ENCODE results near the gene KCTD8. TPM values are rescaled to one million over a fixed set of nuclear protein-coding genes. Genes with fewer than 3 reads are reported as not detected.
A peak's percentile ranks its signal among the peaks of the same experiment; 100 is the strongest.

KCTD8 gene
- total RNA-seq, result 1 to 10 TPM in 3 of 4 donors, under 1 TPM in 1; 0.56 to 2.3 (median 1.3) TPM
- polyA plus RNA-seq, result under 1 TPM in 2 of 3 donors, not detected in 1; 0.68 to 0.71 TPM
- long read RNA-seq, donor 1, partial matches to known transcripts, result 0 of 2 reads
- long read RNA-seq, donor 1, other reads (novel, unspliced or antisense), result 2 of 2 reads
- long read RNA-seq, donor 2, result 0 reads

DNA sequence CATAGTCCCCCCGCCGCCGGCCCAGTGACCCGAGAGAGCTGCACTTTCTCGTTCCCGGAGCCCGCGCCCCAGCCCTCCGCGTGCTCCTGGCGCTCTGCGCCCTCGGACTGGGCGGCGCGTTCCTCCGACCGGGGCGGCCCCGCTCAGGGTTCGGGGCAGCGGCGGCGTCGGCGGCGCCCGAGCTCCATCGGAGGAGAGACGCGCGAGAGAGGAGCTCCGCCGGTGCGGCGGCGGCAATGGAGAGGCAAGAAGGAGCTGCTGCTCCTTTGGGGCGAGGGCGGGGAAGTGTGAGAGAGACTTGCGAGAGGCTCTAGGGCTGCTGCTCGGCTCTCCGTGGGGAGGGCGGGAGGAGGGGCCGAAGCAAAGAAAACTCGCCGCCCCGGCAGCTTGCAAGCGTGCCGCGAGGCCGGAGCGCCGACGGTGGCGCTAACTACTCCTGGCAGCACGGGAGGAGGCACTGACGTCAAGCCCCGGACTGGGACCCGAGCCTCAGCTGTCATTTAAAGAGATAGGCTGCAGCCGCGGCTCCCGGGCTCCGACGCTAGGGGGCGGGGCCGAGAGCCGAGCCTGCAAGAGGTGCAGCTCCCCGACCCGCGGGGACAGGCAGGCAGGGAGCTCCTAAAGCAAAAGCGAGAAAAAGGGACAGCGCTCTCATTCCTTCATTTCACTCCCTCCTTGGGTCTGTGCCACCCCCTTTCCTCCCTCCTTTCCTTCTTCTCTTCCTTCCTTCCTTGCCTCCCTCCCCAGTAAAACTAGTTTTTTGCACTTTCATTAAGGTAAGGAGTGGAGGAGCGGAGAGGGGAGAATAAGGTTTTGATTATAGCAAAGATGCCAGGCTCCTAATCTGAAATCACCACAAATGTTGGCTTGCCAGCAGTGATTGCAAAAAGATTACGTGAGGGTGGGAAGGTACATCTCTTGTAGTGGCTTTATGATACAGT, at the start of gene KCTD8:
Gene KCTD8, minus strand, starts transcription at position 289 of the 941 bp plus-strand sequence.
- TF ChIP-seq CTCF (IDR thresholded peaks at IDR 0.05), result peak; percentile 72
- H3K9me3 ChIP-seq, result no peaks in the 10 kb centered on the region
- intact Hi-C loops (cut with DNase I), result loop anchor here in 1 of 2 donors (5.0 kb wide), 2 partner anchors 44 to 184 kb away; no protein-coding TSS in a partner anchor
- peak; percentile 90 to 93 (median 92) for ATAC-seq
- WGBS, 3 donors, result 0 to 1% (median 1%) methylated on average over 68 to 74 of the region's 74 CpGs
- peak within 1 kb of the TSS; percentile 81 for H3K4me3 ChIP-seq
- peaks cover 0 to 10% (median 0%) of the 10 kb centered on the region in 3 donors for H3K27me3 ChIP-seq (ENCODE audit: insufficient read depth in 3 of 3, low read length in 2 of 3)
- H3K27ac ChIP-seq, result peak within 1 kb of the TSS; percentile 90
- H3K36me3 ChIP-seq (ENCODE audit: insufficient read depth in 1 of 2, low read depth in 1 of 2), result no peaks in the 10 kb centered on the region
- peak; percentile 89 to 95 for DNase-seq
- H3K4me1 ChIP-seq, result no peaks in the 10 kb centered on the region

- no peak overlapping the region for H3K27ac ChIP-seq
- intact Hi-C loops (cut with DNase I), result loop anchor here in 1 of 2 donors (5.0 kb wide), 1 partner anchor 48 kb away; the partner anchor contains the start of gene KCTD8
- no peaks in the 10 kb centered on the region for H3K9me3 ChIP-seq
- no peak for TF ChIP-seq CTCF (IDR thresholded peaks at IDR 0.05)
- no peaks in the 10 kb centered on the region for H3K36me3 ChIP-seq (ENCODE audit: insufficient read depth in 1 of 2, low read depth in 1 of 2)
- 0% methylated on average over 1 of the region's 1 CpG for WGBS, 3 donors
- ATAC-seq (no peak), DNase-seq (no peak)
- H3K4me1 ChIP-seq, result no peaks in the 10 kb centered on the region
- H3K4me3 ChIP-seq, result no peak overlapping the region
- H3K27me3 ChIP-seq (ENCODE audit: insufficient read depth in 3 of 3, low read length in 2 of 3), result no peaks in the 10 kb centered on the region
Observed at GRCh38 chr4:44494810-44495701, 46.4 kb upstream of the KCTD8 start.

DNA sequence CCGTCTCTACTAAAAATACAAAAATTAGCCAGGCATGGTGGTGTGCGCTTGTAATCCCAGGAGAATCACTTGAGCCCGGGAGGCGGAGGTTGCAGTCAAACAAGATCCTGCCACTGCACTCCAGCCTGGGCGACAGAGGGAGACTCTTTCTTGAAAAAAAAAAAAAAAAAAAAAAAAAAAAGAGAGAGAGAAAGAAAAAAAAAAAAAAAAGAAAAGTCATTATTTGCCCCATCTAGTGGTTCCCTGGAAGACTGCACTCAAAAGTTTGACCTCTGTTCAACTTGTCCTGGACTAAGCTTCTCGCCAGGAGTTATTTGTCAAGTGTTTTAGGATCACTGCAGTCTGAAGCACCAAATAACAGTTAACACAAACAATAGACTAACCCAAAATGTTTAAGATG, 45.3 kb upstream of the KCTD8 start:
- WGBS, 3 donors, result 33 to 39% (median 38%) methylated on average over 6 of the region's 6 CpGs
- H3K4me1 ChIP-seq, result no peaks in the 10 kb centered on the region
- DNase-seq (no peak), ATAC-seq (peak in 2 of 4 donors; percentile 62 to 76)
- H3K9me3 ChIP-seq, result no peaks in the 10 kb centered on the region
- peak; percentile 41 for TF ChIP-seq CTCF (IDR thresholded peaks at IDR 0.05)
- H3K27ac ChIP-seq, result no peak overlapping the region
- no peaks in the 10 kb centered on the region for H3K36me3 ChIP-seq (ENCODE audit: insufficient read depth in 1 of 2, low read depth in 1 of 2)
- no peaks in the 10 kb centered on the region for H3K27me3 ChIP-seq (ENCODE audit: insufficient read depth in 3 of 3, low read length in 2 of 3)
- intact Hi-C loops (cut with DNase I), result loop anchor here in 1 of 2 donors (5.0 kb wide), 1 partner anchor 47 kb away; the partner anchor contains the start of gene KCTD8
- no peak overlapping the region for H3K4me3 ChIP-seq

DNA sequence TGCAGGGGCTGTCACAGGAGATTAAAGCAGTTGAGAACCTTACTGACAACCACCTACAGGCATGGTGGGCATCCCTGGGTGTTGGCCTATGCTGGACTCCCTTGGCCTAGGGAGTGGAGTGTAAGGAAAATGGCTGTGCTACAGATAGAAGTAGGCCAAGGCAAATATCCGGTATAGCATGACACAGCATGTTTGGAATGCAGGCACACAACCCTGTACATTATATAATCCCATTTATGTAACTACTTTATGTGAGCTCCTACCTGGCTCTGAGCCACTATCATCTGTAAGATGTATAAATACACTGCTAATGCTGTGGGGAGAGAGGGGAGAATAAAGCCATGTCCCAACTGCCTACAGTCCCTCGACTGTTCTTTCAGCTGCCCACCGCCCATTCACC, 38.7 kb upstream of the KCTD8 start:
- DNase-seq (no peak), ATAC-seq (no peak)
- Histone ChIP-seq H3K4me1 (no peaks in the 10 kb centered on the region), H3K9me3 (no peaks in the 10 kb centered on the region), H3K27me3 (ENCODE audit: insufficient read depth in 3 of 3, low read length in 2 of 3) (no peaks in the 10 kb centered on the region), H3K36me3 (ENCODE audit: insufficient read depth in 1 of 2, low read depth in 1 of 2) (no peaks in the 10 kb centered on the region), H3K4me3 (no peak overlapping the region), H3K27ac (no peak overlapping the region)
- intact Hi-C loops (cut with DNase I), result no loop called here
- no peak for TF ChIP-seq CTCF (IDR thresholded peaks at IDR 0.05)
- 68 to 80% (median 70%) methylated on average over 3 of the region's 3 CpGs for WGBS, 3 donors

All from psoas muscle (tissue), 8 donors.